ENCODE data around the gene LGALS9B. TPM values are rescaled to one million over a fixed set of nuclear protein-coding genes. Genes with fewer than 3 reads are reported as not detected.
"Not testable (repeated sequence)": the region's sequence is repeated elsewhere in the genome, so short reads cannot be mapped to it uniquely, and the experiment has no call there.

The LGALS9B gene
- total and polyA plus RNA-seq, 4 donors = not detected

GRCh38 chr17:20477398-20478071, 10.2 kb upstream of the LGALS9B start:
- WGBS = 76% methylated on average over 3 of the region's 4 CpGs
- H3K4me3 ChIP-seq (ENCODE audit: low read depth in 1 of 3, low read length in 3 of 3); DNase-seq (ENCODE audit: low spot score); H3K36me3 ChIP-seq (ENCODE audit: control insufficient read depth in 4 of 4, insufficient read depth in 3 of 4, low read depth in 1 of 4, low read length in 3 of 4); H3K27me3 ChIP-seq (ENCODE audit: control insufficient read depth in 4 of 4, insufficient read depth in 4 of 4, low read length in 3 of 4); H3K9ac ChIP-seq (ENCODE audit: low read depth in 1 of 2, low read length in 2 of 2); H3K4me1 ChIP-seq (ENCODE audit: control insufficient read depth in 4 of 4, insufficient read depth in 4 of 4, low read length in 3 of 4); H3K9me3 ChIP-seq (ENCODE audit: control insufficient read depth in 4 of 4, low read length in 3 of 4); H3K27ac ChIP-seq (ENCODE audit: low read depth in 1 of 2, low read length in 2 of 2): not testable (repeated sequence)

- H3K4me1 ChIP-seq (ENCODE audit: control insufficient read depth in 4 of 4, insufficient read depth in 4 of 4, low read length in 3 of 4); H3K4me3 ChIP-seq (ENCODE audit: low read depth in 1 of 3, low read length in 3 of 3); H3K27ac ChIP-seq (ENCODE audit: low read depth in 1 of 2, low read length in 2 of 2); H3K9me3 ChIP-seq (ENCODE audit: control insufficient read depth in 4 of 4, low read length in 3 of 4); DNase-seq (ENCODE audit: low spot score); H3K27me3 ChIP-seq (ENCODE audit: control insufficient read depth in 4 of 4, insufficient read depth in 4 of 4, low read length in 3 of 4); H3K9ac ChIP-seq (ENCODE audit: low read depth in 1 of 2, low read length in 2 of 2); H3K36me3 ChIP-seq (ENCODE audit: control insufficient read depth in 4 of 4, insufficient read depth in 3 of 4, low read depth in 1 of 4, low read length in 3 of 4): not testable (repeated sequence)
- WGBS = 85% methylated on average over 7 of the region's 8 CpGs
Observed at GRCh38 chr17:20475137-20475831, 7.9 kb upstream of the LGALS9B start.

GRCh38 chr17:20474081-20474480, 6.7 kb upstream of the LGALS9B start:
- not testable (repeated sequence) for H3K27me3 ChIP-seq (ENCODE audit: control insufficient read depth in 4 of 4, insufficient read depth in 4 of 4, low read length in 3 of 4); H3K4me3 ChIP-seq (ENCODE audit: low read depth in 1 of 3, low read length in 3 of 3); DNase-seq (ENCODE audit: low spot score); H3K36me3 ChIP-seq (ENCODE audit: control insufficient read depth in 4 of 4, insufficient read depth in 3 of 4, low read depth in 1 of 4, low read length in 3 of 4); H3K4me1 ChIP-seq (ENCODE audit: control insufficient read depth in 4 of 4, insufficient read depth in 4 of 4, low read length in 3 of 4); H3K9ac ChIP-seq (ENCODE audit: low read depth in 1 of 2, low read length in 2 of 2); H3K9me3 ChIP-seq (ENCODE audit: control insufficient read depth in 4 of 4, low read length in 3 of 4); H3K27ac ChIP-seq (ENCODE audit: low read depth in 1 of 2, low read length in 2 of 2)

GRCh38 chr17:20469946-20470345, 2.6 kb upstream of the LGALS9B start:
- not testable (repeated sequence) for H3K36me3 ChIP-seq (ENCODE audit: control insufficient read depth in 4 of 4, insufficient read depth in 3 of 4, low read depth in 1 of 4, low read length in 3 of 4); H3K27me3 ChIP-seq (ENCODE audit: control insufficient read depth in 4 of 4, insufficient read depth in 4 of 4, low read length in 3 of 4); DNase-seq (ENCODE audit: low spot score); H3K9me3 ChIP-seq (ENCODE audit: control insufficient read depth in 4 of 4, low read length in 3 of 4); H3K4me3 ChIP-seq (ENCODE audit: low read depth in 1 of 3, low read length in 3 of 3); H3K4me1 ChIP-seq (ENCODE audit: control insufficient read depth in 4 of 4, insufficient read depth in 4 of 4, low read length in 3 of 4); H3K27ac ChIP-seq (ENCODE audit: low read depth in 1 of 2, low read length in 2 of 2); H3K9ac ChIP-seq (ENCODE audit: low read depth in 1 of 2, low read length in 2 of 2)
- WGBS = 72% methylated on average over 2 of the region's 4 CpGs

GRCh38 chr17:20469107-20469506, 1.8 kb upstream of the LGALS9B start:
- DNase-seq (ENCODE audit: low spot score); H3K4me1 ChIP-seq (ENCODE audit: control insufficient read depth in 4 of 4, insufficient read depth in 4 of 4, low read length in 3 of 4); H3K9me3 ChIP-seq (ENCODE audit: control insufficient read depth in 4 of 4, low read length in 3 of 4); H3K27ac ChIP-seq (ENCODE audit: low read depth in 1 of 2, low read length in 2 of 2); H3K36me3 ChIP-seq (ENCODE audit: control insufficient read depth in 4 of 4, insufficient read depth in 3 of 4, low read depth in 1 of 4, low read length in 3 of 4); H3K9ac ChIP-seq (ENCODE audit: low read depth in 1 of 2, low read length in 2 of 2); H3K4me3 ChIP-seq (ENCODE audit: low read depth in 1 of 3, low read length in 3 of 3); H3K27me3 ChIP-seq (ENCODE audit: control insufficient read depth in 4 of 4, insufficient read depth in 4 of 4, low read length in 3 of 4): not testable (repeated sequence)
- no CpG with 5 or more reads among the region's 4 CpGs for WGBS

GRCh38 chr17:20466999-20467398, 340 bp downstream of the LGALS9B start:
- not testable (repeated sequence) for H3K27ac ChIP-seq (ENCODE audit: low read depth in 1 of 2, low read length in 2 of 2)

GRCh38 chr17:20466553-20466952, 786 bp downstream of the LGALS9B start:
- not testable (repeated sequence) for H3K4me1 ChIP-seq (ENCODE audit: control insufficient read depth in 4 of 4, insufficient read depth in 4 of 4, low read length in 3 of 4); DNase-seq (ENCODE audit: low spot score); H3K9me3 ChIP-seq (ENCODE audit: control insufficient read depth in 4 of 4, low read length in 3 of 4); H3K36me3 ChIP-seq (ENCODE audit: control insufficient read depth in 4 of 4, insufficient read depth in 3 of 4, low read depth in 1 of 4, low read length in 3 of 4); H3K27me3 ChIP-seq (ENCODE audit: control insufficient read depth in 4 of 4, insufficient read depth in 4 of 4, low read length in 3 of 4); H3K9ac ChIP-seq (ENCODE audit: low read depth in 1 of 2, low read length in 2 of 2); H3K27ac ChIP-seq (ENCODE audit: low read depth in 1 of 2, low read length in 2 of 2); H3K4me3 ChIP-seq (ENCODE audit: low read depth in 1 of 3, low read length in 3 of 3)
- WGBS = 75% methylated on average over 2 of the region's 5 CpGs

More at GRCh38 chr17:20466999-20467398, 340 bp downstream of the LGALS9B start:
- not testable (repeated sequence) for H3K9ac ChIP-seq (ENCODE audit: low read depth in 1 of 2, low read length in 2 of 2); DNase-seq (ENCODE audit: low spot score); H3K27me3 ChIP-seq (ENCODE audit: control insufficient read depth in 4 of 4, insufficient read depth in 4 of 4, low read length in 3 of 4); H3K9me3 ChIP-seq (ENCODE audit: control insufficient read depth in 4 of 4, low read length in 3 of 4); H3K4me3 ChIP-seq (ENCODE audit: low read depth in 1 of 3, low read length in 3 of 3); H3K36me3 ChIP-seq (ENCODE audit: control insufficient read depth in 4 of 4, insufficient read depth in 3 of 4, low read depth in 1 of 4, low read length in 3 of 4); H3K4me1 ChIP-seq (ENCODE audit: control insufficient read depth in 4 of 4, insufficient read depth in 4 of 4, low read length in 3 of 4)
- 70% methylated on average over 3 of the region's 5 CpGs for WGBS

- 59% methylated on average over 7 of the region's 12 CpGs for WGBS
- H3K9me3 ChIP-seq (ENCODE audit: control insufficient read depth in 4 of 4, low read length in 3 of 4); H3K4me1 ChIP-seq (ENCODE audit: control insufficient read depth in 4 of 4, insufficient read depth in 4 of 4, low read length in 3 of 4); H3K27ac ChIP-seq (ENCODE audit: low read depth in 1 of 2, low read length in 2 of 2); H3K9ac ChIP-seq (ENCODE audit: low read depth in 1 of 2, low read length in 2 of 2); DNase-seq (ENCODE audit: low spot score); H3K36me3 ChIP-seq (ENCODE audit: control insufficient read depth in 4 of 4, insufficient read depth in 3 of 4, low read depth in 1 of 4, low read length in 3 of 4); H3K4me3 ChIP-seq (ENCODE audit: low read depth in 1 of 3, low read length in 3 of 3); H3K27me3 ChIP-seq (ENCODE audit: control insufficient read depth in 4 of 4, insufficient read depth in 4 of 4, low read length in 3 of 4): not testable (repeated sequence)
Observed at GRCh38 chr17:20465535-20465934, 1.8 kb downstream of the LGALS9B start.
